ENCODE measurements around the gene GNB3.

- TF ChIP-seq CTCF (IDR thresholded peaks at IDR 0.05) (no peak), POLR2AphosphoS5 (IDR thresholded peaks at IDR 0.05) (no peak), EP300 (IDR thresholded peaks at IDR 0.05) (no peak), POLR2A (IDR thresholded peaks at IDR 0.05) (no peak)
Measured at GRCh38 chr12:6820166-6820565, 20.6 kb upstream of the GNB3 start.

Data from gastroesophageal sphincter (tissue), 3 donors.